ENCODE measurements around the gene RBM34. TPM values are rescaled to one million over a fixed set of nuclear protein-coding genes. Genes with fewer than 3 reads are reported as not detected.

RBM34 gene
- polyA plus RNA-seq, 3 donors, result 20.5 to 25.7 (median 22.5) TPM

DNA sequence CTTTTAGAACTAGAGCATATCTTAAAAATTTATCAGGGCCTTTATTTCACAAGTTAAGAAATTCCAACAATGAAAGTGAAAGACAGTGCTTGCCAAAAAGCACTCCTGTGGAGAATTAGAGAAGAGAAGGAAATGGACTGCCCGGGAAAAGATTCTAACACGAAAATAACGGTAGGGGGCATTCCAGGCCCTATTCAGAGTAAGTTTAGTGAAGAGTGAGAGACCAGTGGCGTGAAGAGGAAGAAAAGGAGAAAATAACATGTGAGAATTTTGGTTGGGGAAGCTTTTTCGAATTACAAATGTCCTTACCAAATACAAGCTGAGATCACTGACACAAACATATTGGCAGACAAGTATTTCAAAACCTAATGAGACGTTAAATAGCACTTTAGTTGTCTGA is 38.4 kb upstream of the RBM34 start:
- H3K27ac ChIP-seq (ENCODE audit: low read depth in 1 of 2, low read length in 2 of 2), result no peak overlapping the region
- intact Hi-C loops (cut with micrococcal nuclease), result no loop called here
- no peaks in the 10 kb centered on the region for H3K9me3 Mint-ChIP-seq

DNA sequence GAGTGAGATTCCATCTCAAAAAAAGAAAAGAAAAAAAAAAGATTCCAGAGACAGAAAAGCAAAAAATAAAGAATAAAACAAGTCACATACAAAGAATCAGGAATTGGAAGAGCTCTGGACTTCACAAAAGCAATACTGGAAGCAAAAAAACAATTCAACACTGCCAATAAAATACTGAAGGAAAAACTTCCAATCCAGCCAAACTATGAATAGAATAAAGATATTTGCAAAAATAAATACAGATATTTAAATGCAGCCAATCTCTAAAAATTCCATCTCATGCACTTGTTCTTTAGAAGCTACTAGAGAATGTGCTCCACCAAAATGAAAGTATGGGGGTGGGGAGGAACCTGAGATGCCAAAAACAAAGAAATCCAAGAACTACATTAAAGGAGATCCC is 29.4 kb upstream of the RBM34 start:
- H3K79me2 ChIP-seq (ENCODE audit: insufficient read depth, low read length), result no peaks in the 10 kb centered on the region
- Mint-ChIP-seq H3K4me3 (no peak overlapping the region), H3K36me3 (peaks cover 51 to 94% of the 10 kb centered on the region in 2 donors), H3K27me3 (ENCODE audit: low read depth in 3 of 3) (peaks cover 0 to 1% (median 0%) of the 10 kb centered on the region in 3 donors), H3K27ac (no peak overlapping the region), H3K9me3 (no peaks in the 10 kb centered on the region), H3K4me1 (no peaks in the 10 kb centered on the region)
- peaks cover 4% of the 10 kb centered on the region for H4K20me1 ChIP-seq (ENCODE audit: insufficient read depth, low read length)
- TF ChIP-seq, protein P1, sequence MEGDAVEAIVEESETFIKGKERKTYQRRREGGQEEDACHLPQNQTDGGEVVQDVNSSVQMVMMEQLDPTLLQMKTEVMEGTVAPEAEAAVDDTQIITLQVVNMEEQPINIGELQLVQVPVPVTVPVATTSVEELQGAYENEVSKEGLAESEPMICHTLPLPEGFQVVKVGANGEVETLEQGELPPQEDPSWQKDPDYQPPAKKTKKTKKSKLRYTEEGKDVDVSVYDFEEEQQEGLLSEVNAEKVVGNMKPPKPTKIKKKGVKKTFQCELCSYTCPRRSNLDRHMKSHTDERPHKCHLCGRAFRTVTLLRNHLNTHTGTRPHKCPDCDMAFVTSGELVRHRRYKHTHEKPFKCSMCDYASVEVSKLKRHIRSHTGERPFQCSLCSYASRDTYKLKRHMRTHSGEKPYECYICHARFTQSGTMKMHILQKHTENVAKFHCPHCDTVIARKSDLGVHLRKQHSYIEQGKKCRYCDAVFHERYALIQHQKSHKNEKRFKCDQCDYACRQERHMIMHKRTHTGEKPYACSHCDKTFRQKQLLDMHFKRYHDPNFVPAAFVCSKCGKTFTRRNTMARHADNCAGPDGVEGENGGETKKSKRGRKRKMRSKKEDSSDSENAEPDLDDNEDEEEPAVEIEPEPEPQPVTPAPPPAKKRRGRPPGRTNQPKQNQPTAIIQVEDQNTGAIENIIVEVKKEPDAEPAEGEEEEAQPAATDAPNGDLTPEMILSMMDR (IDR thresholded peaks at IDR 0.05), result no peak
- intact Hi-C loops (cut with micrococcal nuclease), result no loop called here
- DNase-seq, result no peak
- no peak overlapping the region for H3K9ac ChIP-seq (ENCODE audit: insufficient read depth, low read length, poor library complexity, severe bottlenecking)
- H3K9me3 ChIP-seq (replicated peaks in 1 of 2; ENCODE audit: control insufficient read depth in 1 of 2, insufficient read depth in 1 of 2, low read length in 2 of 2), result no peaks in the 10 kb centered on the region
- no peak overlapping the region for H3K4me3 ChIP-seq (replicated peaks in 1 of 3; ENCODE audit: low read depth in 2 of 3, low read length in 3 of 3)
- H3K27ac ChIP-seq (ENCODE audit: low read depth in 1 of 2, low read length in 2 of 2), result no peak overlapping the region
- H2AFZ ChIP-seq (ENCODE audit: insufficient read depth, low read depth, low read length, poor library complexity, severe bottlenecking), result no peak overlapping the region
- H3K27me3 ChIP-seq (ENCODE audit: control insufficient read depth in 2 of 2, insufficient read depth in 2 of 2, low read length in 2 of 2), result no peaks in the 10 kb centered on the region
- no peak overlapping the region for H3K4me2 ChIP-seq (replicated peaks; ENCODE audit: extremely low read depth, low read length, poor library complexity, severe bottlenecking)
- no peaks in the 10 kb centered on the region for H3K4me1 ChIP-seq (ENCODE audit: control insufficient read depth in 1 of 2, insufficient read depth in 2 of 2, low read length in 2 of 2)
- peaks cover 55 to 86% of the 10 kb centered on the region in 2 donors for H3K36me3 ChIP-seq (replicated peaks in 1 of 2; ENCODE audit: control insufficient read depth in 1 of 2, insufficient read depth in 2 of 2, low read length in 2 of 2)

More for the DNA sequence above, 38.4 kb upstream of the RBM34 start:
- Mint-ChIP-seq H3K27me3 (ENCODE audit: low read depth in 3 of 3) (no peaks in the 10 kb centered on the region), H3K4me3 (no peak overlapping the region), H3K4me1 (no peaks in the 10 kb centered on the region), H3K27ac (peak overlapping the region in 4 of 7 donors; percentile 4 to 68 (median 38)), H3K36me3 (peaks cover 33 to 50% of the 10 kb centered on the region in 2 donors)
- H3K4me3 ChIP-seq (replicated peaks in 1 of 3; ENCODE audit: low read depth in 2 of 3, low read length in 3 of 3), result no peak overlapping the region
- H3K36me3 ChIP-seq (replicated peaks in 1 of 2; ENCODE audit: control insufficient read depth in 1 of 2, insufficient read depth in 2 of 2, low read length in 2 of 2), result peaks cover 42 to 67% of the 10 kb centered on the region in 2 donors
- peak in 1 of 3 donors; percentile 15 for DNase-seq
- H3K27me3 ChIP-seq (ENCODE audit: control insufficient read depth in 2 of 2, insufficient read depth in 2 of 2, low read length in 2 of 2), result no peaks in the 10 kb centered on the region
- 56% methylated on average over 3 of the region's 6 CpGs for WGBS (ENCODE audit: insufficient coverage)
- H3K9me3 ChIP-seq (replicated peaks in 1 of 2; ENCODE audit: control insufficient read depth in 1 of 2, insufficient read depth in 1 of 2, low read length in 2 of 2), result no peaks in the 10 kb centered on the region
- no peaks in the 10 kb centered on the region for H4K20me1 ChIP-seq (ENCODE audit: insufficient read depth, low read length)
- TF ChIP-seq, protein P1 (IDR thresholded peaks at IDR 0.05), result no peak
- H3K4me2 ChIP-seq (replicated peaks; ENCODE audit: extremely low read depth, low read length, poor library complexity, severe bottlenecking), result no peak overlapping the region
- no peak overlapping the region for H2AFZ ChIP-seq (ENCODE audit: insufficient read depth, low read depth, low read length, poor library complexity, severe bottlenecking)
- no peaks in the 10 kb centered on the region for H3K4me1 ChIP-seq (ENCODE audit: control insufficient read depth in 1 of 2, insufficient read depth in 2 of 2, low read length in 2 of 2)
- H3K9ac ChIP-seq (ENCODE audit: insufficient read depth, low read length, poor library complexity, severe bottlenecking), result no peak overlapping the region
- no peaks in the 10 kb centered on the region for H3K79me2 ChIP-seq (ENCODE audit: insufficient read depth, low read length)
